Measurements from ENCODE around the gene LDHB. TPM values are rescaled to one million over a fixed set of nuclear protein-coding genes. Genes with fewer than 3 reads are reported as not detected.
A peak's percentile ranks its signal among the peaks of the same experiment; 100 is the strongest.
"Not testable (repeated sequence)": the region's sequence is repeated elsewhere in the genome, so short reads cannot be mapped to it uniquely, and the experiment has no call there.

LDHB gene
- total RNA-seq, 1 donor from 2014 or later, result 2,064 TPM

GRCh38 chr12:21672146-21672545 is 14.5 kb upstream of the LDHB start:
- no peak for ATAC-seq (ENCODE audit: poor library complexity)
- intact Hi-C loops (cut with DNase I), result loop anchor here (10.0 kb wide), 1 partner anchor 157 kb away; no protein-coding TSS in a partner anchor

DNA sequence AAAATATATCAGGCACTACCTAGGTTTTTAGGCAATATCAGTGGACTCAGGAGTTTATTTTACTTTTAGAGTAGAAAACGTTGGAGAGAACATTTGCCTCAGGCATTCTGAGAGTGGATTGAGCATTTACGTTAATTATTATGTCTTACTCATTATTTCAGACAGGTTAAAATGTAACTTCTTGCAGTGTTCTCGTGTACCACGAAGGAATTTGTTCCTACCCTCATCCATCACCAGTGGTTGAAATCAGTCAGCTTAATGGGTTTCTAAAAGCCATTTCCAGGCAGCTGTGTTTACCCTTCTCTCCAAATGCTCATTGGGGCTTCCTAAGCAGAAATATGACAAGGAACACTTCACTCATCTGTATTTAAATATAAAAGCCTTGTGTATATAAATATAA is 9.1 kb upstream of the LDHB start:
- DNase-seq, result no peak
- intact Hi-C loops (cut with DNase I), result no loop called here

More at GRCh38 chr12:21672146-21672545, 14.5 kb upstream of the LDHB start:
- no peak for DNase-seq

GRCh38 chr12:21665816-21666215 is 8.2 kb upstream of the LDHB start:
- ATAC-seq (ENCODE audit: poor library complexity) (no peak), DNase-seq (no peak)
- intact Hi-C loops (cut with DNase I), result no loop called here

More for the DNA sequence above, 9.1 kb upstream of the LDHB start:
- ATAC-seq (ENCODE audit: poor library complexity), result no peak

GRCh38 chr12:21662122-21662792 is 4.6 kb upstream of the LDHB start:
- intact Hi-C loops (cut with DNase I), result no loop called here
- ATAC-seq (ENCODE audit: poor library complexity) (no peak), DNase-seq (no peak)

DNA sequence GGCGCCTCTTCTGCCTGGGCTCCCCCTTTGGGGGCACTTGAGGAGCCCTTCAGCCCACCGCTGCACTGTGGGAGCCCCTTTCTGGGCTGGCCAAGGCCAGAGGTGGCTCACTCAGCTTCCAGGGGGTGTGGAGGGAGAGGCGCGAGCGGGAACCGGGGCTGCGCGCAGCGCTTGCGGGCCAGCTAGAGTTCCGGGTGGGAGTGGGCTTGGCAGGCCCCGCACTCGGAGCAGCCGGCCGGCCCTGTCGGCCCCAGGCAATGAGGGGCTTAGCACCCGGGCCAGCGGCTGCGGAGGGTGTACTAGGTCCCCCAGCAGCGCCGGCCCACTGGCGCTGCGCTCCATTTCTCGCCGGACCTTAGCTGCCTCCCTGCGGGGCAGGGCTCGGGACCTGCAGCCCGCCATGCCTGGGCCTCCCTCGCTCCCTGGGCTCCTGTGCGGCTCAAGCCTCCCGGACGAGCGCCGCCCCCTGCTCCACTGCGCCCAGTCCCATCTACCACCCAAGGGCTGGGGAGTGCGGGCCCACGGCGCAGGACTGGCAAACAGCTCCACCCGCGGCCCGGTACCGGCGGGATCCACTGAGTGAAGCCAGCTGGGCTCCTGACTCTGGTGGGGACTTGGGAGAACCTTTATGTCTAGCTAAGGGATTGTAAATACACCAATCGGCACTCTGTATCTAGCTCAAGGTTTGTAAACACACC is 3.9 kb upstream of the LDHB start:
- intact Hi-C loops (cut with DNase I); DNase-seq; ATAC-seq (ENCODE audit: poor library complexity): not testable (repeated sequence)

DNA sequence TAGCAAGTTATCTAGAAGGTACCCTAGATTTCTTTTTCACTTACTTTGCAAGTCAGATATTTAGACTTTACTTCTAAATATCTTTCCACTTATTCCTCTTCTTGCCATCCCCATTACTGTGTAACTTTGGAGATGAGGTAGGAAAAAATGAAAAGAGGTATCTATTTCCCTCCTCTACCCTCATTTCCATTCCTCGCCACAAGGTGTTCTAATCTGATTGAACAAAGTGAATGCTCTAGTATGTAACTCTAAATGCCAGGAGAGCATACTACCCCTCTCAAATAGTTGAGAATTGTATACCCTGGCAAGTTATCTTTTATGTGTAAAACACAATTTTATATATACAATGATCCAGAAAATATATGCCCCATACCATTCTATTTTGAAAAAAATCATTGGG is 1.7 kb upstream of the LDHB start:
- DNase-seq, result no peak
- ATAC-seq (ENCODE audit: poor library complexity), result no peak
- intact Hi-C loops (cut with DNase I), result no loop called here

GRCh38 chr12:21656905-21657325 is 727 bp downstream of the LDHB start:
- ATAC-seq (ENCODE audit: poor library complexity) (peak; percentile 68), DNase-seq (no peak)
- intact Hi-C loops (cut with DNase I), result no loop called here

DNA sequence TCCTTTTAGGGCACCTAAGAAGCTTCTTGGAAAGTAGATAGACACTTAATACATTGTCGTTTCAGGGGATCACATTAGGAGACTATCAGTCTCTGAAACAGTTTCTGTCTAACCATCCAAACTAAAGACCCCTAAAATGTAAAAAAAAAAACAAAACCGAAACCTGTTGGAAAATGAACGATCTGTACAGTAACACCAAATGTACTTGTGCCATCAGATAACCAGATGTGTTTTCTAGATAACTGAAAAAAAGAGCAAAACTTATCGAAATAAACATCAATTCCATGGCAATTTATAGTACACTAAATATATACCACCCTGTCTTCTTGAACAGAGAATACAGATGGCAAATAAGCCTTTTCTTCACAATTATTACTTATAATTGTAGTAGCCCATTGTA is 2.1 kb downstream of the LDHB start:
- ATAC-seq (ENCODE audit: poor library complexity), result no peak
- intact Hi-C loops (cut with DNase I), result no loop called here

GRCh38 chr12:21651821-21652220 is 5.8 kb downstream of the LDHB start:
- DNase-seq (no peak), ATAC-seq (ENCODE audit: poor library complexity) (no peak)
- intact Hi-C loops (cut with DNase I), result no loop called here

More for the DNA sequence above, 2.1 kb downstream of the LDHB start:
- DNase-seq, result no peak

DNA sequence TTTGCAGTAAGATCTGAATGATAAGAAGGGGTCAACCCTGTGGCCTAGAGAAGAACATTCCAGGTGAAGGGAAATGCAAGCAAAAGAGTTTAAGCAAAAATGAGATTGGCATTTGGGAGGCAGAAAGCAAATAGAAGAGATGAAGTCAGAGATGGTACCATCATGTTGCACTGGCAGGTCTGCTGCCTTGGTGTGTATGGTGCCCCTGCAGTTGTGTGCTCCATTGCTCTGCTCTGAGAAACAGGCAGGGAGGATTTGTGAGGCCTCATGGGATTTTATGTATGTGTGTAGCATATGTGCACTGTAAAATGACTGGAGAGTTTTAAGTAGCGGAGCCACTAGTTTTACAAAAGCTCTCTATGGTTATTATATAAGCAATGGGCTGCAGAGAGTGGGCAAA is 6.6 kb downstream of the LDHB start:
- no peak for DNase-seq
- intact Hi-C loops (cut with DNase I), result no loop called here
- ATAC-seq (ENCODE audit: poor library complexity), result no peak

DNA sequence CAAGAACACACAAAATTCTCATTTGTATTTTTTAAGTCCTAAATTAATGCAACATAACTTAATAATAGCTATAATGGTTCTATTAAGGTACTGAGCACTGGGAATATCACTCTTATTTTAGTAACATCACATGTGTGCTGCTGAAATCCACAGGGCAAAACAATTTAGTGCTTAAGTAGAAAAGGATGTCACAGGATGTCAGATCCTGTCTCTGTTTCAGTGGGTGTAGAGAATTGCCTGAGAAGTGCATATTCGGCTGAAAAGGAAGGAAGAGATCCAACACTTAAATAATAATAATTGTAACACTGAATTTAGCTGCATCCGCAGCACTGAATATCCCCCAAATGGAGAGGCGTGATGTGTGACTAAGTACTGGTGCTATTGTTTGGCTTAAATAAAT is 8.6 kb downstream of the LDHB start:
- DNase-seq, result no peak
- intact Hi-C loops (cut with DNase I), result no loop called here
- ATAC-seq (ENCODE audit: poor library complexity), result no peak

GRCh38 chr12:21648378-21648777 is 9.3 kb downstream of the LDHB start:
- intact Hi-C loops (cut with DNase I), result no loop called here
- DNase-seq (no peak), ATAC-seq (ENCODE audit: poor library complexity) (no peak)

DNA sequence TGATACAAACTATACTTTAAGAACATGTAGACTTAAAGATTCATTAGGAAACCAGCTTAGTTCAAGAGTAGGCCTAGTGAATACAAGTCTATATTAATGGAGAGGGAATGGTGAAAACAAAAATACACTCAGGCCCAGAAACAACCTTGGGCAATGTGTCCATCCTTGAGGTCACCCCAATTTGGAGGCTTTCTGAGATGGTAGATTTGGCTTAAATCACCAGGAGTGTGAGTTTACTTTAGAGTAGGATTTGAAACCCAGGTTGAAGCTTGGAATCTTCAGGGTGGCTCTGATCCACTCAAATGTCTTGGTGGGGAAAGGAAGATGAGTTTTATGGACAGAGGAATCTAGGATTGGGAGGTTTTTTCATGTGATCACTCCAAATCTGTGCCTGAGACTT is 10.5 kb downstream of the LDHB start:
- ATAC-seq (ENCODE audit: poor library complexity) (no peak), DNase-seq (no peak)
- intact Hi-C loops (cut with DNase I), result no loop called here

- ATAC-seq (ENCODE audit: poor library complexity), result peak; percentile 24
- intact Hi-C loops (cut with DNase I); DNase-seq: not testable (repeated sequence)
Observed at GRCh38 chr12:21645041-21645500, 12.6 kb downstream of the LDHB start.

DNA sequence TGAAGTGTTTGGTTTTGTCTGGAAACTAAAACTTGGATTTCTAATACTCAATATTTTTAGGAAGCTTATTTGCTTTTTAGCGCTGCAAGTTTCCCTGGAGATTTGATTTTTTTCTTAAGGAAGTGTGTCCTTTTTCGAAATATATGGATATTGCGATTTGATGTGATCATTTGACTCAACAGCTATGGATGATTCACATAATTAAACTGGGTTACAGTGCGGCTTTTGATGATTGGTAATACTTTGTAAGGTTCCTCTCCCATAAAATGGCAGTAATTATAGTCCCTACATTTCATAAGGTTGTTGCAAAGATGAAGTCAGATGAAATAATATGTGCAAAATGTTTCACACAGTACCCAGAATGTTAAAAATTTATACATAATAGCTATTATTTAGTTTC is 13.1 kb downstream of the LDHB start:
- DNase-seq (no peak), ATAC-seq (ENCODE audit: poor library complexity) (no peak)
- intact Hi-C loops (cut with DNase I), result no loop called here

GRCh38 chr12:21643758-21644157 is 13.9 kb downstream of the LDHB start:
- no peak for DNase-seq
- ATAC-seq (ENCODE audit: poor library complexity), result no peak
- intact Hi-C loops (cut with DNase I), result no loop called here

DNA sequence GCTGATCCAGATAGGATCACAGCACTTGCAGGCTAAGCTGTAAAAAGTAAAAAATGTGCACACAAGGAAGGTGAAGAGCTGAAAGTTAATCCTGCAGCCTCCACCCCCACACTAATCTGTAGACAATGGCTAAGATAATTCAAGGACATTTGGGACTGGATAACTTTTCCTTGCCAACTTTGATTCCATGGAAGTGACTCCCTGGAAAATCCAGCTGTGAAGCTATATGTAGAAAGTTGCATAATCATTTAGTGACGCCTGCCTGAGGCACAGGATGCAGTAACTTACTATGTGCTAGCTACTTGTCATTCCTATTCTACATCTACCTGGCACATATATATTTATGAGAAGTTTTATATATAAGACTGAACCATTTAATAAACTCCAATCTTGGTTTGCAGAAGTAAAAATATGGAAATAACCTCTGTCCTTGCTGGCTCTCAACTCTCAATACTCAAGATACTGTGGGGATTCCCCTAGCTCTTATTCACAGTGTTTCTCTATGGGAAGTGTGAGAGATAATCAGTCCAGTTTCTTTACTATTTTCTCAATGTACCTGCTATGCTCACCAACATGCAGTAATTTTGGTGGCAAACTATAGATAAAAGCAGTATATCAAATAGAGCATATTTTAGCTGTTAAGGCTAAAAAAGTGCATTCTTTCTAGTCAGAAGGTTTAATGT is 14.8 kb downstream of the LDHB start:
- ATAC-seq (ENCODE audit: poor library complexity) (peak; percentile 63), DNase-seq (no peak)
- intact Hi-C loops (cut with DNase I), result no loop called here

DNA sequence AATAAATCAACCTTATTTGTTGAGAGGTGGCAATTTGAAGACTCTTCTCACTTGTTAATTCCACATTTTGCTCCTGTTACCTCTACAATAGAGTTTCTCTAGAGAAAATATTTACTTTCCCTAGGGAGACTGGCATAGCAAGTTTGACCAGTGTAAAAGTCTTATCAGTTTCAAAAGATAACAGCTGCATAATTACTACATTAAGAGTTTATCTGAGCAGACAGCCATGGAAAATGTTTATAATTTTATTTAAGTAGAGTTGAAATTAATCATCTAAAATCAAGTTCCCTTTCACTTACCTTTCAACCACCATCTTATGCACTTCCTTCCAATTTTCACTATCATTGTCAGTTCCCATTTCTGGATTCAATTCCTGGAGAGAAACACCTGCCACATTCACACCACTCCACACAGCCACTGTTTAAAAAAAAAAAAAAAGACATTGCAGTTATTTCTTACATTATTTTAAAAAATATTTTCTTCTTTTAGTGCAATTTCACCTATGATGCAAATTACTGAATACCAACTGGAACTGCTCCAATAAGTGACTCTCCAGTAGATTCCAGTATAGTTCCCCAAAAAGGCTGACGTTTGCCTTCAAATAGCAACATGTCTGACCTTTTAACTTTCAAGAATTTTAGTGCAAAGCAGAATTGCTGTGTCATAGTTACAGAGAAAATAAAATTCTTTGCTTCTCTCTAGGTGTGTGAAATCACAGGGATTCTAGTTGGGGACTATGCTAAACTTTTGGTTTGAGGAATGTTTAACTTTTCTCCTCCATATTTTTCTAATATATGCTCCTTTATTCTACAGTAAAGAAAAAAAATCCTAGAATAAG is 19.4 kb downstream of the LDHB start:
- intact Hi-C loops (cut with DNase I), result no loop called here
- DNase-seq (no peak), ATAC-seq (ENCODE audit: poor library complexity) (no peak)

GRCh38 chr12:21634245-21634644 is 23.4 kb downstream of the LDHB start:
- ATAC-seq (ENCODE audit: poor library complexity) (no peak), DNase-seq (no peak)
- intact Hi-C loops (cut with DNase I), result no loop called here

All from Right ventricle myocardium superior (tissue), 1 donor.